ENCODE measurements around the gene IFI44.

DNA sequence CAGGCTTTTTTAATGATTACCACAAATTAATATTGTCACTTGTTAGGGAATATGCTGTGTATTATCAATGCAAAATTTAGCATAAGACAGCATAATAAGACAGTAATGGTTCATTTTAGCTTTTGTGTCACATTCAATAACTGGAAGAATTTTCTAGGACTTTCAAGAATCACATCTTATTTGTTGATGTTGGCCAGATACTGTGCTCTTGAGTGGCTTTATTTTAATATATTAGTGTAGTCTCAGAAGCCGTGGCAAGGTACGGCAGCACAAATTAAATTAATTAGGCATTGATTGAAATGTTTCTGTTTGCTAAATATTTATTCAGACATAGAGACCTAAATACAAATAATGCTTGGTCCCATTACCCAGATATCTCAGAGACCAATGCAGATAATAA lies 19.0 kb upstream of the IFI44 start:
- no peak for TF ChIP-seq YY1 (IDR thresholded peaks at IDR 0.05; ENCODE audit: insufficient read depth, insufficient read length)
- no peak for TF ChIP-seq ZNF274 (IDR thresholded peaks at IDR 0.05; ENCODE audit: low read depth, low read length)
- no peak for TF ChIP-seq SUZ12 (IDR thresholded peaks at IDR 0.05; ENCODE audit: extremely low read depth, insufficient read depth, insufficient read length)

Measured in NT2/D1 (cell line).